ENCODE measurements around the gene YPEL1.

GRCh38 chr22:21719024-21719423 is 16.6 kb downstream of the YPEL1 start:
- TF ChIP-seq CTCF (IDR thresholded peaks at IDR 0.05; ENCODE audit: low read length) (no peak), EZH2 (IDR thresholded peaks at IDR 0.05; ENCODE audit: borderline replicate concordance, low read length) (no peak)

Data from OCI-LY1 (cell line).